ENCODE data around the gene PFKFB3.
"Not testable (repeated sequence)": the region's sequence is repeated elsewhere in the genome, so short reads cannot be mapped to it uniquely, and the experiment has no call there.

PFKFB3 gene

DNA sequence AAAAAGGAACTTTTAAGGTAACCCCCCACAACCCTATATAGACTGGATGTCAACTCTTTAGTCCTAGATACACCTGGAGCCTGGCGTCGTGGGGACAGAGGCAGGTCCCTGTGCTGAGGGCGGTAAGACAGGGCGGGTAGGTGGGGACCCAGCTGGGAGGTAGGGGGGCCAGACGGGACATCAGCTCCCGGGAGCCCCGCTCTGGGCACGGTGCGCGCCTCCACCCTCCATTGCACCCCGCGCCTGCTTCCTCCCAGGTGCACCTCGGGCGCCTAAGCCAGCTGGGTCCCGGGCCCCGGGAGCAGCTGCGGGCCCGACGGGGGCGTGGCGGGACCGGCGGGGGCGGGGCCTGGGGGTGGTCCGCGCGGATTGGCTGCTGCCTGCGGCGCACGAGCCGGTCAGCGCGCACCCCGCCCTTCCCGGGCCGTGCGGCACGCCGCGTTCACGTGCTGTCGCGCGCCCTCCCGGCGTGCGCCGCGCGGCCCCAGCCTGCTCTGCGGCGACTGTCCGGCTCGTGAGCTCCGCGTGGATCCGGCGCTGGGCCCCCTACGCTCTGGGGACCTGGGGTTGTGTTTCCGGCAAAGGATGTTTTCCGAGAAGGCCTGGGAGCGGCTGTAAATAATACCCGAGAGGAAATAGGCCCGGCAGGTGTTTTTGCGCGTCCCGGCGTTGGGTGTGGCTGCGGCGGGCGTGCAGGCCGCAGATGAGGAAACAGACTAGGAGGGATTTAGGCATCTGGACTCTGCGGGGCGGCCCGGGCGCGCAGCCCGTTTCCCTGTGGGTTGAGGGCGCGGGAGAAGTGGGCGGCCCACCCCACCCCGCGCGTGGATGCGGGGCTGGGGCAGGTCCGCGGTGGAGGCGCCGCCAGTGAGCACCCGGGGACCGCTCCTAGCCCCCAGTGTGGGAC lies 39.1 kb upstream of the PFKFB3 start:
- Histone ChIP-seq H3K4me2 (ENCODE audit: low read length) (peak overlapping the region; percentile 87), H3K9me2 (replicated peaks; ENCODE audit: control insufficient read depth, low read length) (no peaks in the 10 kb centered on the region), H3K27me3 (ENCODE audit: control insufficient read depth, low read length) (no peaks in the 10 kb centered on the region), H3K4me1 (ENCODE audit: control insufficient read depth, low read length) (peaks cover 22% of the 10 kb centered on the region), H3K79me2 (ENCODE audit: control insufficient read depth, low read length) (peaks cover 67% of the 10 kb centered on the region), H3K4me3 (ENCODE audit: low read length) (peak overlapping the region; percentile 94), H3K27ac (ENCODE audit: low read depth, low read length) (peak overlapping the region; percentile 83), H3K36me3 (ENCODE audit: control insufficient read depth, low read length) (peaks cover 46% of the 10 kb centered on the region), H3F3A (ENCODE audit: control insufficient read depth, insufficient read depth) (peaks cover 18% of the 10 kb centered on the region), H3K9me3 (ENCODE audit: control insufficient read depth, insufficient read depth, low read length) (no peaks in the 10 kb centered on the region), H4K20me1 (ENCODE audit: control insufficient read depth, insufficient read depth, low read depth, low read length) (no peaks in the 10 kb centered on the region; the same call in 1 of the 2 replicates)
- TF ChIP-seq EZH2phosphoT487 (IDR thresholded peaks at IDR 0.05; ENCODE audit: borderline replicate concordance, low read length), result no peak

DNA sequence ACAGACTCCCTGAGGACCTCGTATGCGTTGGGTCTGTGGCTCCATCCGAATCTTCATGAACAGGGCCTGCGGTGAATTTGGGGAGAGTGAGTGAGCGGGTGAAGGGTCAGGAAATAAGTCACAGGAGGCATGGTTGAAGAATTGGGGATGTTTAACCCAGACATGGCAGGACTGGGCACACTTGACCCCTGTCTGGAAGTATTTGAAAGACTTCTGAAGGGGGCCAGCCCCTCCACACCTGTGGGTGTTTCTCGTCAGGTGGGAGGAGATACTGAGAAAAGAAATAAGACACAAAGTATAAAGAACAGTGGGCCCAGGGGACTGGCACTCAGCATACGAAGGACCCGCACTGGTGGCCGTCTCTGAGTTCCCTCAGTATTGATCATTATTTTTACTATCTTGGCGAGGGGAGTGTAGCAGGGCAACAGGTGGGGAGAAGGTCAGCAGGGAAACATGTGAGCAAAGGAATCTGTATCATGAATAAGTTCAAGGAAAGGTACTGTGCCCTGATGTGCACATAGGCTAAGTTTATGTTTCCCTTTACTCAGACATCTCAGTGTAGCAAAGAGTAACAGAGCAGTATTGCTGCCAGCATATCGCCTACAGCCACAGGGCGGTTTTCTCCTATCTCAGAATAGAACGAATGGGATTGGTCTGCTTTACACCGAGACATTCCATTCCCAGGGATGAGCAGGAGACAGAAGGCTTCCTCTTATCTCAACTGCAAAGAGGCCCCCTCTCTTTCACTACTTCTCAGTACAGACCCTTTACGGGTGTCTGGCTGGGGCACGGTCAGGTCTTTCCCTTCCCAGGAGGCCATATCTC lies 38.2 kb upstream of the PFKFB3 start:
- Histone ChIP-seq H3K79me2 (ENCODE audit: control insufficient read depth, low read length) (peaks cover 71% of the 10 kb centered on the region), H3K27me3 (ENCODE audit: control insufficient read depth, low read length) (no peaks in the 10 kb centered on the region), H3F3A (ENCODE audit: control insufficient read depth, insufficient read depth) (peaks cover 18% of the 10 kb centered on the region), H3K4me3 (ENCODE audit: low read length) (peak overlapping the region; percentile 94), H3K4me1 (ENCODE audit: control insufficient read depth, low read length) (peaks cover 22% of the 10 kb centered on the region), H3K9me2 (replicated peaks; ENCODE audit: control insufficient read depth, low read length) (no peaks in the 10 kb centered on the region), H3K9me3 (ENCODE audit: control insufficient read depth, insufficient read depth, low read length) (no peaks in the 10 kb centered on the region), H3K4me2 (ENCODE audit: low read length) (peak overlapping the region; percentile 87), H3K36me3 (ENCODE audit: control insufficient read depth, low read length) (peaks cover 50% of the 10 kb centered on the region), H3K27ac (ENCODE audit: low read depth, low read length) (peak overlapping the region; percentile 83), H4K20me1 (ENCODE audit: control insufficient read depth, insufficient read depth, low read depth, low read length) (peaks cover 4% of the 10 kb centered on the region; the same call in 1 of the 2 replicates)
- TF ChIP-seq CTCF (IDR thresholded peaks at IDR 0.05; ENCODE audit: low read depth, low read length, poor library complexity, severe bottlenecking), result no peak
- TF ChIP-seq EZH2phosphoT487 (IDR thresholded peaks at IDR 0.05; ENCODE audit: borderline replicate concordance, low read length), result no peak

GRCh38 chr10:6165221-6165725 lies 37.5 kb upstream of the PFKFB3 start:
- H3K79me2 ChIP-seq (ENCODE audit: control insufficient read depth, low read length), result peaks cover 76% of the 10 kb centered on the region

DNA sequence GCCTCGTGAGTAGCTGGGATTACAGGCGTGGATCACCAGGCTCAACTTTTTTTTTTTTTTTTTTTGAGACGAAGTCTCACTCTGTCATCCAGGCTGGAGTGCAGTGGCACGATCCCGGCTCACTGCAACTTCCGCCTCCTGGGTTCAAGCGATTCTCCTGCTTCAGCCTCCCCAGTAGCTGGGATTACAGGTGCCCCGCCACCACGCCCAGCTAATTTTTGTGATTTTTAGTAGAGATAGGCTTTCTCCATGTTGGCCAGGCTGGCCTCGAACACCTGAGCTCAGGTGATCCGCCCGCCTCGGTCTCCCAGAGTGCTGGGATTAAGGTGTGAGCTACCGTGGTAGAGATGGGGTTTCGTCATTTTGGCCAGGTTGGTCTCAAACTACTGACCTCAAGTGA lies 36.8 kb upstream of the PFKFB3 start:
- Histone ChIP-seq H3F3A (ENCODE audit: control insufficient read depth, insufficient read depth) (peaks cover 18% of the 10 kb centered on the region), H3K36me3 (ENCODE audit: control insufficient read depth, low read length) (peaks cover 50% of the 10 kb centered on the region), H3K4me1 (ENCODE audit: control insufficient read depth, low read length) (peaks cover 22% of the 10 kb centered on the region), H3K79me2 (ENCODE audit: control insufficient read depth, low read length) (peaks cover 81% of the 10 kb centered on the region)
- not testable (repeated sequence) for H3K9me3 ChIP-seq (ENCODE audit: control insufficient read depth, insufficient read depth, low read length); H3K27me3 ChIP-seq (ENCODE audit: control insufficient read depth, low read length); H4K20me1 ChIP-seq (ENCODE audit: control insufficient read depth, insufficient read depth, low read depth, low read length); H3K27ac ChIP-seq (ENCODE audit: low read depth, low read length); H3K4me2 ChIP-seq (ENCODE audit: low read length); H3K4me3 ChIP-seq (ENCODE audit: low read length); H3K9me2 ChIP-seq (replicated peaks; ENCODE audit: control insufficient read depth, low read length)

More at GRCh38 chr10:6165221-6165725, 37.5 kb upstream of the PFKFB3 start:
- Histone ChIP-seq H3K4me2 (ENCODE audit: low read length) (peak overlapping the region; percentile 87), H3K27me3 (ENCODE audit: control insufficient read depth, low read length) (no peaks in the 10 kb centered on the region), H3K36me3 (ENCODE audit: control insufficient read depth, low read length) (peaks cover 50% of the 10 kb centered on the region), H3K4me3 (ENCODE audit: low read length) (peak overlapping the region; percentile 94), H3K9me3 (ENCODE audit: control insufficient read depth, insufficient read depth, low read length) (no peaks in the 10 kb centered on the region), H3F3A (ENCODE audit: control insufficient read depth, insufficient read depth) (peaks cover 18% of the 10 kb centered on the region), H3K4me1 (ENCODE audit: control insufficient read depth, low read length) (peaks cover 22% of the 10 kb centered on the region), H4K20me1 (ENCODE audit: control insufficient read depth, insufficient read depth, low read depth, low read length) (peaks cover 4% of the 10 kb centered on the region; the same call in 1 of the 2 replicates), H3K27ac (ENCODE audit: low read depth, low read length) (no peak overlapping the region), H3K9me2 (replicated peaks; ENCODE audit: control insufficient read depth, low read length) (no peaks in the 10 kb centered on the region)
- TF ChIP-seq EZH2phosphoT487 (IDR thresholded peaks at IDR 0.05; ENCODE audit: borderline replicate concordance, low read length) (no peak), CTCF (IDR thresholded peaks at IDR 0.05; ENCODE audit: low read depth, low read length, poor library complexity, severe bottlenecking) (no peak)
